ENCODE measurements around the gene TECTA.

TECTA gene

GRCh38 chr11:121100943-121101342 lies at the start of gene TECTA:
TSS of gene TECTA (plus strand) at chr11:121101243. CDS start at chr11:121102666, 1,423 bp downstream.
- no peak for DNase-seq (ENCODE audit: low read depth)

GRCh38 chr11:121053244-121053643 lies 47.8 kb upstream of the TECTA start:
- DNase-seq (ENCODE audit: low read depth), result no peak

GRCh38 chr11:121054266-121054665 lies 46.8 kb upstream of the TECTA start:
- DNase-seq (ENCODE audit: low read depth), result no peak

GRCh38 chr11:121055076-121055475 lies 46.0 kb upstream of the TECTA start:
- DNase-seq (ENCODE audit: low read depth), result no peak

GRCh38 chr11:121057922-121058321 lies 43.1 kb upstream of the TECTA start:
- DNase-seq (ENCODE audit: low read depth), result no peak

GRCh38 chr11:121058941-121059340 lies 42.1 kb upstream of the TECTA start:
- no peak for DNase-seq (ENCODE audit: low read depth)

- DNase-seq (ENCODE audit: low read depth), result no peak
Observed at GRCh38 chr11:121059605-121060004, 41.4 kb upstream of the TECTA start.

GRCh38 chr11:121063728-121064127 lies 37.3 kb upstream of the TECTA start:
- no peak for DNase-seq (ENCODE audit: low read depth)

- no peak for DNase-seq (ENCODE audit: low read depth)
Observed at GRCh38 chr11:121066623-121067022, 34.4 kb upstream of the TECTA start.

- DNase-seq (ENCODE audit: low read depth), result no peak
Observed at GRCh38 chr11:121067026-121067425, 34.0 kb upstream of the TECTA start.

GRCh38 chr11:121067453-121067852 lies 33.6 kb upstream of the TECTA start:
- no peak for DNase-seq (ENCODE audit: low read depth)

GRCh38 chr11:121067962-121068647 lies 32.9 kb upstream of the TECTA start:
- no peak for DNase-seq (ENCODE audit: low read depth)

GRCh38 chr11:121068787-121069186 lies 32.3 kb upstream of the TECTA start:
- no peak for DNase-seq (ENCODE audit: low read depth)

GRCh38 chr11:121070951-121071845 lies 29.8 kb upstream of the TECTA start:
- DNase-seq (ENCODE audit: low read depth), result no peak

- DNase-seq (ENCODE audit: low read depth), result no peak
Observed at GRCh38 chr11:121071846-121072450, 29.1 kb upstream of the TECTA start.

- DNase-seq (ENCODE audit: low read depth), result no peak
Observed at GRCh38 chr11:121081321-121081720, 19.7 kb upstream of the TECTA start.

GRCh38 chr11:121082219-121082618 lies 18.8 kb upstream of the TECTA start:
- DNase-seq (ENCODE audit: low read depth), result no peak

GRCh38 chr11:121082670-121083069 lies 18.4 kb upstream of the TECTA start:
- no peak for DNase-seq (ENCODE audit: low read depth)

GRCh38 chr11:121086866-121087265 lies 14.2 kb upstream of the TECTA start:
- no peak for DNase-seq (ENCODE audit: low read depth)

- DNase-seq (ENCODE audit: low read depth), result no peak
Observed at GRCh38 chr11:121089566-121089965, 11.5 kb upstream of the TECTA start.

- DNase-seq (ENCODE audit: low read depth), result no peak
Observed at GRCh38 chr11:121090145-121090721, 10.8 kb upstream of the TECTA start.

GRCh38 chr11:121091492-121092152 lies 9.4 kb upstream of the TECTA start:
- DNase-seq (ENCODE audit: low read depth), result no peak

Measured in stimulated activated CD8-positive, alpha-beta memory T cell treated with anti-CD3 and anti-CD28 coated beads, Interleukin-7, amount 100 ng/mL, for 24 hours (primary cell).